Gastrocnemius medialis (tissue), 4 donors: Measurements from ENCODE around the gene ENTHD1. TPM values are rescaled to one million over a fixed set of nuclear protein-coding genes. Genes with fewer than 3 reads are reported as not detected.

ENCODE experiments used
- ATAC-seq, 2 donors: fragments of 150-250 bp; one replicate each; pipeline ENCODE4 v1.9.1; 2016
- DNase-seq, 2 donors: peaks; one replicate each; pipeline ENCODE4 v3.0.0-alpha.2; 2019
- H3K27ac ChIP-seq, 4 donors: fragments of 200-600 bp; sonication (generic); 1 replicate in 1 of 4; 2 replicates in 3 of 4; pipeline ENCODE4 v1.5.1; 2016 to 2018; ENCODE audit warnings: mild to moderate bottlenecking in 2 of 4, moderate library complexity in 1 of 4
- H3K27me3 ChIP-seq, 3 donors: fragments of 200-600 bp; sonication (generic) in 2 of 3; 1 replicate in 1 of 3; 2 replicates in 2 of 3; pipeline versions ENCODE4 v1.5.1 to v1.6.0; 2016 to 2019; ENCODE audit warnings: mild to moderate bottlenecking in 1 of 3, moderate library complexity in 1 of 3
- H3K36me3 ChIP-seq, 2 donors: fragments of 200-600 bp; sonication (generic) in 1 of 2; one replicate each; pipeline ENCODE4 v1.5.1; 2017 to 2018
- H3K4me1 ChIP-seq, 2 donors: fragments of 200-600 bp; sonication (generic) in 1 of 2; one replicate each; pipeline ENCODE4 v1.5.1; 2016 to 2017; ENCODE audit warnings: mild to moderate bottlenecking in 2 of 2
- H3K4me3 ChIP-seq, 4 donors: fragments of 200-600 bp; sonication (generic) in 3 of 4; 1 replicate in 1 of 4; 2 replicates in 3 of 4; pipeline ENCODE4 v1.5.1; 2016 to 2019; ENCODE audit warnings: mild to moderate bottlenecking in 2 of 4
- H3K9me3 ChIP-seq, 3 donors: fragments of 200-600 bp; sonication (generic) in 2 of 3; 1 replicate in 1 of 3; 2 replicates in 2 of 3; pipeline ENCODE4 v1.5.1; 2016 to 2019
- POLR2A ChIP-seq, 2 donors: fragments of 450-650 bp; IDR thresholded peaks; one replicate each; pipeline ENCODE4 v1.6.1; 2017; ENCODE audit warnings: antibody characterized with exemption in 2 of 2, mild to moderate bottlenecking in 2 of 2, moderate library complexity in 2 of 2
- in situ Hi-C, 4 donors: fragments of 200-750 bp; cut with MboI; loops; one replicate each; pipeline versions ENCODE4 v1.15.0 to v1.8.0; 2017; ENCODE audit warnings: low sequenced_read_pairs in 4 of 4
- intact Hi-C: fragments of 100-400 bp; cut with DNase I; formaldehyde crosslinking; loops from one replicate; pipeline ENCODE4 v1.15.1; 2023; ENCODE audit warnings: low total_unique reads
- total RNA-seq, 4 donors: library from RNA; depleted of rRNA; stranded (reverse); fragments of >200 nt; gene quantifications; one replicate each; pipeline versions ENCODE4 v1.1.0 to v1.2.3, GENCODE V29; 2016
- TF ChIP-seq, protein P1 (sequence below), 5 experiments: fragments of 450-650 bp in 3 of 5; fragments of 200-600 bp in 2 of 5; sonication (generic) in 2 of 5; IDR thresholded peaks in 4 of 5; conservative IDR thresholded peaks in 1 of 5; 1 replicate in 4 of 5; 2 replicates in 1 of 5; pipeline ENCODE4 v1.5.1; 2016 to 2019; ENCODE audit warnings: antibody characterized with exemption in 5 of 5, mild to moderate bottlenecking in 3 of 5, moderate library complexity in 3 of 5

The ENTHD1 gene
- total RNA-seq, 4 donors from 2014 or later, result not detected

DNA sequence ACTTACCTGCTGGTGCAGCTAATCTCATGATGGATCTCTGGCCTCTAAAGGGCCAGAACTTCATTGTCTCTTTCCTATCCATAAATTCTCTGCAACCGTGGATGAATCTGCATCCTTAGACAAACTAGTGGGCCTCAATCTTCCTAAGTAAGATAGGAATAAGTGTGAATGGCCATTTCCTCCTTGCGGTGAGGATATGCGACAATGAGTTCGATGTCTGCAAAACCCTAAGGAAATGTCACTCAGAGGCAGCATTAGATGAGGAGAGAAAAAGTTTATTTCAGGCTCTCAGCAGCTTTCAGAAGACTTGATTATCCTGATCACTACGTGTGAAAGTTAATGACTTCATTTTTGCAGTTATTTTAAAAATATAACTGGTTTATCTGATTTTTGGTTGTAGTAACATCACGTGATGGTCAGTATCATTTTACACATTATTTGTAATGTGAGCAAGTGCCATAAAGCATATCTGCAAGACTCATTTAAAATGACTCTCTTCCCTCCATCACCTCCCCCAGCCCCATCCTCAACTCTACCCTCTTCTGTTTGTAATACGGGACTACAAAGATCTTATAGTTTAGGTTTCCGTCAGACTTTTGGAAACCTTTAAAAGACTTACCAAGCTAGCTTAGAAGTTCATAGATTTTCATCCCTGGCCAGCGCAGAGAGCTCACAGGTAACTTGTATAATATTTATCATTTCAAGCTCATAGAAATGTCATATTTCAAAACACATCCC, 17.5 kb upstream of the ENTHD1 start:
- Histone ChIP-seq H3K4me3 (no peak overlapping the region), H3K36me3 (no peaks in the 10 kb centered on the region), H3K9me3 (no peaks in the 10 kb centered on the region), H3K27ac (no peak overlapping the region), H3K4me1 (no peaks in the 10 kb centered on the region), H3K27me3 (peaks cover 7 to 16% (median 14%) of the 10 kb centered on the region in 3 donors)
- no peak for DNase-seq
- intact Hi-C loops, result no loop called here
- in situ Hi-C loops, result no loop called here
- ATAC-seq, result no peak
- TF ChIP-seq, protein P1, sequence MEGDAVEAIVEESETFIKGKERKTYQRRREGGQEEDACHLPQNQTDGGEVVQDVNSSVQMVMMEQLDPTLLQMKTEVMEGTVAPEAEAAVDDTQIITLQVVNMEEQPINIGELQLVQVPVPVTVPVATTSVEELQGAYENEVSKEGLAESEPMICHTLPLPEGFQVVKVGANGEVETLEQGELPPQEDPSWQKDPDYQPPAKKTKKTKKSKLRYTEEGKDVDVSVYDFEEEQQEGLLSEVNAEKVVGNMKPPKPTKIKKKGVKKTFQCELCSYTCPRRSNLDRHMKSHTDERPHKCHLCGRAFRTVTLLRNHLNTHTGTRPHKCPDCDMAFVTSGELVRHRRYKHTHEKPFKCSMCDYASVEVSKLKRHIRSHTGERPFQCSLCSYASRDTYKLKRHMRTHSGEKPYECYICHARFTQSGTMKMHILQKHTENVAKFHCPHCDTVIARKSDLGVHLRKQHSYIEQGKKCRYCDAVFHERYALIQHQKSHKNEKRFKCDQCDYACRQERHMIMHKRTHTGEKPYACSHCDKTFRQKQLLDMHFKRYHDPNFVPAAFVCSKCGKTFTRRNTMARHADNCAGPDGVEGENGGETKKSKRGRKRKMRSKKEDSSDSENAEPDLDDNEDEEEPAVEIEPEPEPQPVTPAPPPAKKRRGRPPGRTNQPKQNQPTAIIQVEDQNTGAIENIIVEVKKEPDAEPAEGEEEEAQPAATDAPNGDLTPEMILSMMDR (IDR thresholded peaks at IDR 0.05 in 4 of 5, conservative IDR thresholded peaks at IDR 0.05 in 1 of 5), result no peak
- no peak for TF ChIP-seq POLR2A (IDR thresholded peaks at IDR 0.05)

DNA sequence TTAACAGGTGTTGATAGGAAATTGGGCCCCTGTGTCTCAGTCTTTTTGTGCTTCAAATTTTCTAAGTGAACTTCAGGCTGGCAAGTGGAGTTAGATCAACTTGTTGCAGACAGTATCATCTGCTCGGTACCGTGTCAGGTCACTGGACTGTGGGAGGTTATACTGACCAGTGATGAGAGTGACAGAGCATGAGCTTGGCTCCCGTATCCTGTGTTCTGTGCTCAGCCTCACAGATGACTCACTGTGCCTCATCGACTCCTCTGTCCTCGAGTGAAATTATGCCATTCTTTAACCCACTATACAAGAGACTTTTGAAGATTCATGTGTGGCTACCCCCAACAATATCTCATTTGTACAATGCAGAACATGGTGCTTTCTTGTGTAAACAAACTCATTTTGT, 15.2 kb upstream of the ENTHD1 start:
- DNase-seq (no peak), ATAC-seq (no peak)
- in situ Hi-C loops (no loop called here), intact Hi-C loops (no loop called here)
- Histone ChIP-seq H3K9me3 (no peaks in the 10 kb centered on the region), H3K4me1 (no peaks in the 10 kb centered on the region), H3K4me3 (no peak overlapping the region), H3K36me3 (no peaks in the 10 kb centered on the region), H3K27ac (no peak overlapping the region), H3K27me3 (peaks cover 7 to 10% (median 10%) of the 10 kb centered on the region in 3 donors)
- no peak for TF ChIP-seq POLR2A (IDR thresholded peaks at IDR 0.05)
- TF ChIP-seq, protein P1 (IDR thresholded peaks at IDR 0.05 in 4 of 5, conservative IDR thresholded peaks at IDR 0.05 in 1 of 5), result no peak

DNA sequence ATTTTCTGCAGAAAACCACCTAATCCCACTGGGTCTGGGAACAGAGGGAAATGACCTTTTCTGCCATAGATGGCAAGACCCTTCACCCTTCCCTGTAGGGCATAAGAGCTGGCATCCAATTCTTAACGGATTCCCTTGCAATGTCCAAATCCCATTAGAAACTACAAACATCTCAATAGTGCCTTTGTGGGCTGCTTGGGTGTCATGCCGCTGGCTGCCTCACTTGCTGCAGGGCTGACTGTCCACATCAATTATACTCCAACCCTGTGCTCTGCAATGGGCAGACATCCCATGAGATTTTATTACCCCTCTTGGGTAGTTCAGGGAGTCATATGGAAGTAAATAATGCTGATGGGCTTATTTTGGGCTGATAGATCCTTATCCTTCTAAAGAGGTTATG, 14.6 kb upstream of the ENTHD1 start:
- no peak overlapping the region for H3K4me3 ChIP-seq

DNA sequence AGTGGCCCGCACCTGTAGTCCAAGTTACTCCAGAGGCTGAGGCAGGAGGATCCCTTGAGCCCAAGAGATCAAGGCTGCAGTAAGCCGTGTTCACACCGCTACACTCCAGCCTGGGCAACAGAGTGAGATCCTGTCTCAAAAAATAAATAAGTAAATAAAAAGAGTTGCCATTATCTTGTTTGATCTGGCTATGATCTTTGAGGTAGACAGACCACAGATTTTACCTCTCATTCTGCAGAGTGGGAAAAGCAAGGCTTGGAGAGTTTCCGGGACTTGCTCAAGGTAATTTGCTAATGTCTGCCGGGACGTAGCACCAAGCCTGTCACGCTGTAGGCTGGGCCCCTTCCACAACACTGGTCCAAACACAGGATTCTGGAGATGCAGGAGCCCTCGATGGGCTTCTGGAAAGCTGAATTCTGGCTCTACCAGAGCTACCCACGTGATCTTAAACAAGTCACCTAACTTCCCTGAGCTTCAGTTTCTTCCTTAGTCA, 14.1 kb upstream of the ENTHD1 start:
- in situ Hi-C loops, result no loop called here
- no peak for ATAC-seq
- Histone ChIP-seq H3K27me3 (peaks cover 7 to 10% (median 10%) of the 10 kb centered on the region in 3 donors), H3K36me3 (no peaks in the 10 kb centered on the region), H3K9me3 (no peaks in the 10 kb centered on the region), H3K4me3 (no peak overlapping the region), H3K27ac (no peak overlapping the region), H3K4me1 (no peaks in the 10 kb centered on the region)
- TF ChIP-seq, protein P1 (IDR thresholded peaks at IDR 0.05 in 4 of 5, conservative IDR thresholded peaks at IDR 0.05 in 1 of 5), result no peak
- no peak for TF ChIP-seq POLR2A (IDR thresholded peaks at IDR 0.05)
- intact Hi-C loops, result no loop called here
- no peak for DNase-seq

More for the DNA sequence above, 14.6 kb upstream of the ENTHD1 start:
- in situ Hi-C loops (no loop called here), intact Hi-C loops (no loop called here)
- H3K36me3 ChIP-seq, result no peaks in the 10 kb centered on the region
- ATAC-seq (no peak), DNase-seq (no peak)
- TF ChIP-seq, protein P1 (IDR thresholded peaks at IDR 0.05 in 4 of 5, conservative IDR thresholded peaks at IDR 0.05 in 1 of 5), result no peak
- no peak for TF ChIP-seq POLR2A (IDR thresholded peaks at IDR 0.05)
- H3K9me3 ChIP-seq, result no peaks in the 10 kb centered on the region
- H3K27ac ChIP-seq, result no peak overlapping the region
- H3K27me3 ChIP-seq, result peaks cover 7 to 10% (median 10%) of the 10 kb centered on the region in 3 donors
- H3K4me1 ChIP-seq, result no peaks in the 10 kb centered on the region
